ENCODE measurements around the gene ANKRD11. TPM values are rescaled to one million over a fixed set of nuclear protein-coding genes. Genes with fewer than 3 reads are reported as not detected.

Gene ANKRD11
- 100 to 1,000 TPM in 2 of 4 donors, 10 to 100 TPM in 2; 75.6 to 183 (median 108) TPM for total RNA-seq

DNA sequence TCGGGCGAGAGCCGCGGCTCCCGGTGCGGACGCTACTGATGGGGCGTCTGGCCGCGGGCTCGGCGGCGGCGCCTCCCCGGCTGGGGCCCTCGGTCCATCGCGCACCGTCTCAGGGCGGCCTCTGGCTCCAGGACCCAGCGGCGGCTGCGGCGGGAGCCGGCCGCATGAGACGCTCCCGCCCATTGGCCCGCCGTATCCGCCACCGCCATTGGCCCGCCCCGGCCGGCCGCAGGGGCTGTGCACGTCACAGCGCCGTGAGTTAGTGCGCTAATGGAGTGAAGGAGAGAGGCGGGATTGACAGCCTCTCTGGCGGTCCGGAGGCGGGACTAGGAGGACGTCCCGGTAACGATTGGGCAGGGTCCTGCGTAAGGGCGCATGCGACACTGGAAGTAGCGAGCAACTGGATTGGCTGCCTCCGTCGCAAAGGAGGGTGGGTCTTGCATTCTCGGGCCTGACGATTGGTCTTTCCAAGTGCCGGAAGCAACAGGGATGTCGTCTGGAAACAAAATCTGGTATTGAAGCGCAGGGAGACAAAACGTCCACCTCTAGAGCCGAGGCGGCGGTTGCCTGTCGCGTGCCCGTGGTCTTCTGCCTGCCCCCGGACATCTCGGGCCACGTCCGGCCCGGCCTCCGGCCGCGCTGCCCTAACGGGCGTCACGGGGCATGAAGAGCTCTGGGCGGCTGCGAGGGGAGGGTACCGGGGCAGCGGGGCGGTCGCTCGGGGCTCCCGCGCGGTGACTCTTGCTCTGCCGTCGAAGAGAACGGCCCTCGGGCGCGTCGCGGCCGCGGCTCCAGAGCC lies at the start of gene ANKRD11:
Gene ANKRD11, minus strand, starts transcription at position 123 of the 799 bp plus-strand sequence. CDS start 173,542 bp downstream, outside the sequence.
- intact Hi-C loops (cut with DNase I; ENCODE audit: low total_unique reads), result no loop called here

DNA sequence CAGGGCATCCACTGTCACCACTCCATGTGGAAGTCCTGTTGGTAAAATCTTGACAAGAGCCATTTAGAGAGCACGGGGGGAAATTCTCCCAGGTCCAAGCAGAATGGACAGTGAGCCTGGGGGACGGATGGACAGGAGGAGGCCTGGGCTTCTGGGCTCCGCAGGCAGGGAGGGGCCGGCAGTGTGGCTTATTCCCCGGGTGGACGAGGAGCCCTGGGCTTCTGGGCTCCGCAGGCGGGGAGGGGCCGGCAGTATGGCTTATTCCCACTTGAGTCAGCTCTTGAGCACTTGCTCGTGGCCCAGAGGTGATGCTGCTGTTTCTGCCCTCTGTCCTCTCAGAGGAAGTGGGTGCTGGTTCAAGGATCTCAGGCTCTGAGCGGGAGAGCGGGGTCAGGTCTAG lies 47.9 kb upstream of the ANKRD11 start:
- TF ChIP-seq, protein P1, sequence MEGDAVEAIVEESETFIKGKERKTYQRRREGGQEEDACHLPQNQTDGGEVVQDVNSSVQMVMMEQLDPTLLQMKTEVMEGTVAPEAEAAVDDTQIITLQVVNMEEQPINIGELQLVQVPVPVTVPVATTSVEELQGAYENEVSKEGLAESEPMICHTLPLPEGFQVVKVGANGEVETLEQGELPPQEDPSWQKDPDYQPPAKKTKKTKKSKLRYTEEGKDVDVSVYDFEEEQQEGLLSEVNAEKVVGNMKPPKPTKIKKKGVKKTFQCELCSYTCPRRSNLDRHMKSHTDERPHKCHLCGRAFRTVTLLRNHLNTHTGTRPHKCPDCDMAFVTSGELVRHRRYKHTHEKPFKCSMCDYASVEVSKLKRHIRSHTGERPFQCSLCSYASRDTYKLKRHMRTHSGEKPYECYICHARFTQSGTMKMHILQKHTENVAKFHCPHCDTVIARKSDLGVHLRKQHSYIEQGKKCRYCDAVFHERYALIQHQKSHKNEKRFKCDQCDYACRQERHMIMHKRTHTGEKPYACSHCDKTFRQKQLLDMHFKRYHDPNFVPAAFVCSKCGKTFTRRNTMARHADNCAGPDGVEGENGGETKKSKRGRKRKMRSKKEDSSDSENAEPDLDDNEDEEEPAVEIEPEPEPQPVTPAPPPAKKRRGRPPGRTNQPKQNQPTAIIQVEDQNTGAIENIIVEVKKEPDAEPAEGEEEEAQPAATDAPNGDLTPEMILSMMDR (IDR thresholded peaks at IDR 0.05), result no peak
- TF ChIP-seq POLR2A (IDR thresholded peaks at IDR 0.05), result no peak
- WGBS, 2 donors, result 87 to 93% methylated on average over 10 to 12 of the region's 12 CpGs
- DNase-seq (ENCODE audit: low spot score in 2 of 2), result no peak
- intact Hi-C loops (cut with DNase I; ENCODE audit: low total_unique reads), result no loop called here
- H3K4me3 ChIP-seq (ENCODE audit: low read depth, poor library complexity, severe bottlenecking), result no peak overlapping the region

More for the DNA sequence above, at the start of gene ANKRD11:
- H3K4me3 ChIP-seq (ENCODE audit: low read depth, poor library complexity, severe bottlenecking), result peak within 1 kb of the TSS; percentile 92
- 0 to 1% methylated on average over 26 to 57 of the region's 96 CpGs for WGBS, 2 donors
- TF ChIP-seq, protein P1 (IDR thresholded peaks at IDR 0.05), result no peak
- peak in 1 of 2 donors; percentile 65 for TF ChIP-seq POLR2A (IDR thresholded peaks at IDR 0.05)
- DNase-seq (ENCODE audit: low spot score in 2 of 2), result peak; percentile 99 to 100

DNA sequence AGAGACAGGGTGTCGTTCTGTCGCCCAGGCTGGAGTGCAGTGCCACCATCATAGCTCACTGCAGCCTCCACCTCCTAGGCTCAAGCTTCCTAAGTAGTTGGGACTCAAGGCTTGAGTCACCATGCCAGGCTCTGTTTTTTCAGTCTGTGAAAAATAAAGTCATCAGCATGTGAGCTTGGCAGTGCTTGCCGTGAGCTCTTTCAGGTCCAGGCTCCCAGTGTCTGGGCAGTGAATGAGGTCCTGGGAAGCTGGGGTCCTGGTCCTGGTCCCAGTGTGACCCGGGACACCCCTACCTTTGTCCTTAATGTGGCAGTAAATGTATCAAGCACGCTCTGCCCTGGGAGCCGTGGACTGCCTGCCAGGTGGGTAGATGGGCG lies 47.2 kb upstream of the ANKRD11 start:
- intact Hi-C loops (cut with DNase I; ENCODE audit: low total_unique reads), result no loop called here
- no peak overlapping the region for H3K4me3 ChIP-seq (ENCODE audit: low read depth, poor library complexity, severe bottlenecking)
- TF ChIP-seq, protein P1 (IDR thresholded peaks at IDR 0.05), result no peak
- TF ChIP-seq POLR2A (IDR thresholded peaks at IDR 0.05), result no peak
- DNase-seq (ENCODE audit: low spot score in 2 of 2), result no peak
- WGBS, 2 donors, result 91 to 94% methylated on average over 7 of the region's 7 CpGs

DNA sequence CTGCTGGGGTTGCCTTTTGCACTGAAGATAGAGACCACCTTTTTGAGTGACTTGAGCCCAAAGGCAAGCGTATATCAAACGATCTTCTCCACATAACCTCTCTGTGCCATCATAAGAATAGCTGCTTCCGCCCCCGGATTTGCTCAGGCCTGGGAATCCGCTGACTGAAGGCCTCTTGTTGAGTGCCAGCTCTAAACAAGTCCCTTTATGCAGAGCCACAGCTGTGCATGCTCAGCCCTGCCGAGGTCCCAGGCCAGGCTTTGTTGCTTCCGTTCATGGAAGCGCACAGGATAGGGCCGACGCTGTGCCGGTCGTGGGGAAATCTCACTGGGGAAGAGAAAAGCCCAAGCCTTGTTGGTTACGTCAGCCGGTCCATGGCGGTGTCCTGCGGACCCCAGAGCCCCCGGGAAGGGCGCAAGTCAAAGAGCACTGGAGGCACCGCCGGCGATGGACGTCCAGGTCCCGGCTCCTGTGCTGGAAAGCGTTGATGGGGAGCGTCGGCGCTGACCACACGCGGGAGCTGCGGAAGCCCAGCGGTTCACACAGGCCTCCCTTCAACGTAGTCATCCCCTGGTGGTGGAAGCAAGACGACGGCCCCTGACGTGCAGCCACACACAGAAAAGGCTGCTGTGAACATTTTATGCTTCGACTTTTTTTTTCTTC lies 46.7 kb upstream of the ANKRD11 start:
- intact Hi-C loops (cut with DNase I; ENCODE audit: low total_unique reads), result no loop called here
- 85 to 91% methylated on average over 36 of the region's 36 CpGs for WGBS, 2 donors
- DNase-seq (ENCODE audit: low spot score in 2 of 2), result no peak
- TF ChIP-seq POLR2A (IDR thresholded peaks at IDR 0.05), result no peak
- TF ChIP-seq, protein P1 (IDR thresholded peaks at IDR 0.05), result no peak
- H3K4me3 ChIP-seq (ENCODE audit: low read depth, poor library complexity, severe bottlenecking), result no peak overlapping the region

DNA sequence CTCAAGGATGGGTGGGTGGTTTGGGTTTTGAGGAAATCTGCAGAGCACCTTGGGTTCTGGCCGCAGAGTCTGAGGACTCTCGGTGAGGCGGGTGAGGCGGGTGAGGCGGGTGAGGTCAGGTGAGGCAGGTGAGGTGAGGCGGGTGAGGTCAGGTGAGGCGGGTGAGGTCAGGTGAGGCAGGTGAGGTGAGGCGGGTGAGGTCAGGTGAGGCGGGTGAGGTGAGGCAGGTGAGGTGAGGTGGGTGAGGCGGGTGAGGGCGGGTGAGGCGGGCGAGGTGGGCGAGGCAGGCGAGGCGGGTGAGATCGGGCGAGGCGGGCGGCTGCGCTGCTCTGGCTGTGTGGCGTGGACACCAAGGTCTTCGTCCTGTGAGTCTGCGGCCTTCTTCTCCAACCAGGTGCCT lies 46.0 kb upstream of the ANKRD11 start:
- intact Hi-C loops (cut with DNase I; ENCODE audit: low total_unique reads), result no loop called here
- 90 to 91% methylated on average over 24 of the region's 24 CpGs for WGBS, 2 donors
- no peak overlapping the region for H3K4me3 ChIP-seq (ENCODE audit: low read depth, poor library complexity, severe bottlenecking)
- no peak for TF ChIP-seq POLR2A (IDR thresholded peaks at IDR 0.05)
- TF ChIP-seq, protein P1 (IDR thresholded peaks at IDR 0.05), result no peak
- DNase-seq (ENCODE audit: low spot score in 2 of 2), result no peak
